Tibial artery (tissue), 4 donors: Measurements from ENCODE around the gene LUC7L.
"Not testable (repeated sequence)": the region's sequence is repeated elsewhere in the genome, so short reads cannot be mapped to it uniquely, and the experiment has no call there.

Source experiments
- DNase-seq, 2 donors: peaks; one replicate each; pipeline ENCODE4 v3.0.0-alpha.2; 2019
- H3K27ac ChIP-seq, 2 donors: fragments of 200-600 bp; sonication (generic) in 1 of 2; 1 replicate in 1 of 2; 2 replicates in 1 of 2; pipeline ENCODE4 v1.5.1; 2018 to 2019; ENCODE audit warnings: mild to moderate bottlenecking in 1 of 2
- H3K27me3 ChIP-seq, 2 donors: fragments of 200-600 bp; sonication (generic) in 1 of 2; one replicate each; pipeline versions ENCODE4 v1.5.1 to v1.6.0; 2016 to 2019
- H3K36me3 ChIP-seq, 3 donors: fragments of 200-600 bp; sonication (generic) in 2 of 3; one replicate each; pipeline ENCODE4 v1.5.1; 2016 to 2019; ENCODE audit warnings: mild to moderate bottlenecking in 2 of 3
- H3K4me1 ChIP-seq, 4 donors: fragments of 200-600 bp; sonication (generic) in 2 of 4; 1 replicate in 3 of 4; 2 replicates in 1 of 4; pipeline ENCODE4 v1.5.1; 2016 to 2019
- H3K4me3 ChIP-seq, 2 donors: fragments of 200-600 bp; sonication (generic) in 1 of 2; 1 replicate in 1 of 2; 2 replicates in 1 of 2; pipeline ENCODE4 v1.5.1; 2018 to 2019; ENCODE audit warnings: mild to moderate bottlenecking in 2 of 2
- H3K9me3 ChIP-seq, 3 donors: fragments of 200-600 bp; sonication (generic) in 1 of 3; one replicate each; pipeline ENCODE4 v1.5.1; 2016 to 2019
- intact Hi-C: fragments of 100-400 bp; cut with DNase I; formaldehyde crosslinking; loops from one replicate; pipeline ENCODE4 v1.15.0; 2023; ENCODE audit warnings: low total_unique reads
- TF ChIP-seq, protein P1 (sequence below), 2 experiments: fragments of 200-600 bp in 1 of 2; fragments of 450-650 bp in 1 of 2; IDR thresholded peaks; one replicate each; pipeline ENCODE4 v1.5.1; 2017 to 2019; ENCODE audit warnings: antibody characterized with exemption in 2 of 2, mild to moderate bottlenecking in 1 of 2, moderate library complexity in 1 of 2

Gene LUC7L

GRCh38 chr16:268141-269053 is 39.1 kb upstream of the LUC7L start:
- TF ChIP-seq, protein P1, sequence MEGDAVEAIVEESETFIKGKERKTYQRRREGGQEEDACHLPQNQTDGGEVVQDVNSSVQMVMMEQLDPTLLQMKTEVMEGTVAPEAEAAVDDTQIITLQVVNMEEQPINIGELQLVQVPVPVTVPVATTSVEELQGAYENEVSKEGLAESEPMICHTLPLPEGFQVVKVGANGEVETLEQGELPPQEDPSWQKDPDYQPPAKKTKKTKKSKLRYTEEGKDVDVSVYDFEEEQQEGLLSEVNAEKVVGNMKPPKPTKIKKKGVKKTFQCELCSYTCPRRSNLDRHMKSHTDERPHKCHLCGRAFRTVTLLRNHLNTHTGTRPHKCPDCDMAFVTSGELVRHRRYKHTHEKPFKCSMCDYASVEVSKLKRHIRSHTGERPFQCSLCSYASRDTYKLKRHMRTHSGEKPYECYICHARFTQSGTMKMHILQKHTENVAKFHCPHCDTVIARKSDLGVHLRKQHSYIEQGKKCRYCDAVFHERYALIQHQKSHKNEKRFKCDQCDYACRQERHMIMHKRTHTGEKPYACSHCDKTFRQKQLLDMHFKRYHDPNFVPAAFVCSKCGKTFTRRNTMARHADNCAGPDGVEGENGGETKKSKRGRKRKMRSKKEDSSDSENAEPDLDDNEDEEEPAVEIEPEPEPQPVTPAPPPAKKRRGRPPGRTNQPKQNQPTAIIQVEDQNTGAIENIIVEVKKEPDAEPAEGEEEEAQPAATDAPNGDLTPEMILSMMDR (IDR thresholded peaks at IDR 0.05): no peak
- no peak overlapping the region for H3K27ac ChIP-seq
- no peaks in the 10 kb centered on the region for H3K4me1 ChIP-seq
- intact Hi-C loops: no loop called here
- no peak overlapping the region for H3K4me3 ChIP-seq
- no peaks in the 10 kb centered on the region for H3K9me3 ChIP-seq
- H3K27me3 ChIP-seq: peaks cover 0 to 5% of the 10 kb centered on the region in 2 donors
- no peak for DNase-seq
- H3K36me3 ChIP-seq: peaks cover 13 to 24% (median 17%) of the 10 kb centered on the region in 3 donors

- H3K4me1 ChIP-seq, intact Hi-C loops, H3K27me3 ChIP-seq, H3K4me3 ChIP-seq, H3K27ac ChIP-seq, H3K9me3 ChIP-seq, DNase-seq: not testable (repeated sequence)
- peaks cover 18 to 33% (median 25%) of the 10 kb centered on the region in 3 donors for H3K36me3 ChIP-seq
Observed at GRCh38 chr16:267562-267961, 38.3 kb upstream of the LUC7L start.

DNA sequence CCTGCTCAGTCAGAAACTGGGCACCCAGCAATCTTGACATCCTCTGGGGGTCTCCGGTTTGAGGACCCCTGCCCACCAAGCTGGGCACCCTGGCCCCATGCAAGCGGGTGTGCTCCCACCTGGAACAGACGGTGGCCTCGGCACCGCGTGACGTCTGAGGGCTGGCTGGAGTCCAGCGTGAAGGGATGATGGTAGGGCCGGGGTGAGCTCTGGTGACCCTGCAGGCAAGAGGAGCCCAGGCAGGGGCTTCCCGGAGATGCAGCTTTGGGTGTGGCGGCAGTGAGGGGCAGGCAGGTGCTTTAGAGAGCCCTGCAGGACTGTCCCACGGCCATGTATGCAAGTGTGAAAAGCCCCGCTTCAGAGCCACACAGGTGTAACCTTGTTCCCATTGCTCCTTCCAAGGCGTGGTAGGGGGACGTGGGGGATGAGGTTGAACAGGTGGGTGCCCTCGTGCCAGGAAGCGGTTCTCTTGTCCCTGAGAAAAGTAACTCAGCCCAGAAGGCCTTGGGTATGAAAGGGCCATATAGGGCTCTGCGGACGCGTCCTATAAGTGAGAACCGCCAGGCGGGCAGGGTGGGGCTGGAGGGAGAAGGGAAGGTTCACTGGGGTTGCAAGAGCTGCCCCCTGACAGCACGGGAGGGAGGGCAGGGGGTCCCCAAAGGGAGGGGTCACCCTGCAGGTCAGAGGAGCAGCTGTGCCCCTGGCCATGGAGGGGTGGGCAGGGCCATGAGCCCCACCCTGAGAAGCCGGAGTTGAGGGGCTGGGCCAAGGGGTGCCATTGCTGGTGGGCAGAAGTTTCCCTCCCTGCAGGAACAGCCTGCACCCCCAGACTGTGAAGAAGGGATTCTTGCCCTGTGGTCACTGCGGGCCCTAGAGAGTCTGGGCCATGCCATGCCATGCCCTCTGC is 37.3 kb upstream of the LUC7L start:
- Histone ChIP-seq H3K36me3 (peaks cover 28 to 43% (median 35%) of the 10 kb centered on the region in 3 donors), H3K4me3 (no peak overlapping the region), H3K4me1 (no peaks in the 10 kb centered on the region), H3K27ac (no peak overlapping the region), H3K9me3 (no peaks in the 10 kb centered on the region), H3K27me3 (no peaks in the 10 kb centered on the region)
- TF ChIP-seq, protein P1 (IDR thresholded peaks at IDR 0.05): no peak
- intact Hi-C loops: no loop called here
- no peak for DNase-seq

DNA sequence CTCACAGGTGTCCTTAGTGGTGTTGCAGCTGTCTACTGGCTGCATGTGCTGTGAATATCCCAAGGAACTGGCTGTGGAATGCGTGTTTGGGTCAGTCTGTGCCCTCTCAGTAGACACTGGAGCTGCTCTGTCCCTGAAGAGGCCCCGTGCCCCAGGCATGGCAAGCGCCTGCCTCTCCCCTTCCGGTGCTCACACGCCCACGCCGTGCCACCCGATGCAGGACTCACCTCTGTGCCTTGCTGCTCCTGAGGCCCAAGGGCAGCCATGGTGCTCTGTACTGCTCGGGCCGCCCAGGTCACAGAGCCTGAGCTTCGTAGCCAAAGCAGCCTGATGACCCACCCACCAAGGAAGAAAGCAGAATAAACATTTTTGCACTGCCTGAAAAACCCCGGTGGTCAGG is 36.5 kb upstream of the LUC7L start:
- peaks cover 32 to 51% (median 43%) of the 10 kb centered on the region in 3 donors for H3K36me3 ChIP-seq
- intact Hi-C loops: no loop called here
- TF ChIP-seq, protein P1 (IDR thresholded peaks at IDR 0.05): no peak
- no peak overlapping the region for H3K27ac ChIP-seq
- no peaks in the 10 kb centered on the region for H3K9me3 ChIP-seq
- DNase-seq: no peak
- H3K4me3 ChIP-seq: no peak overlapping the region
- no peaks in the 10 kb centered on the region for H3K27me3 ChIP-seq
- no peaks in the 10 kb centered on the region for H3K4me1 ChIP-seq

DNA sequence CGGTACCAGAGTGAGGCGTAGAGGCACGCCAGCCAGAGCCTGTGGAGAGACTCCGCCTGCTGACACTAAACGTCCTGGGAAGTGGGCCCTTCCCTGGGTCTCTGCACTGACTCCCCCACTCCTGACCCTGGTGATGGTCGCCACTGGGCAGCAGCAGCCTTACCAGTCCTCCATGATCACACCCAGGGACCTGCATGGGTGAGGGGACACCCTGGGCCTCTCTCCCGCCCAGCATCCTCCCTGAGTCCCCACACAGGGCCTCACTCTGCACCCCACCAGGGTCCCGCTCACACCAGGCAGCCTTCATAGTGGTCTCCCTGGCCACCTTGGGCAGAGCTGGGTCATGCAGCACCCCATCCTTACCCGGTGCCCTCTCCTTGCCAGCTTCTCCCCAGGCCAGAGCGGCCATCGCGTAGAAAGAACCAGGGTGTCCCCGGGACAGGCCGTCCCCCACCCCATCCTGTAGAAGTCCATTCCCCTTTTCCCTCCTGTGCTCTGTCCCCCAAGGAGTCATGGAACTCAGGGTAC is 35.8 kb upstream of the LUC7L start:
- Histone ChIP-seq H3K9me3 (no peaks in the 10 kb centered on the region), H3K27ac (no peak overlapping the region), H3K27me3 (no peaks in the 10 kb centered on the region), H3K4me1 (no peaks in the 10 kb centered on the region), H3K36me3 (peaks cover 36 to 58% (median 50%) of the 10 kb centered on the region in 3 donors), H3K4me3 (no peak overlapping the region)
- intact Hi-C loops: no loop called here
- TF ChIP-seq, protein P1 (IDR thresholded peaks at IDR 0.05): no peak
- DNase-seq: no peak
